Stimulated activated CD8-positive, alpha-beta memory T cell treated with anti-CD3 and anti-CD28 coated beads, Interleukin-2, amount 100 ng/mL, for 1 hour (primary cell): ENCODE measurements around the gene THADA.
"Not testable (repeated sequence)": the region's sequence is repeated elsewhere in the genome, so short reads cannot be mapped to it uniquely, and the experiment has no call there.

Experiments used
- DNase-seq, 2 donors: peaks; one replicate each; pipeline ENCODE4 v3.0.0-alpha.2; 2020; ENCODE audit warnings: low read depth in 2 of 2

Gene THADA

GRCh38 chr2:43414586-43415135, 181.2 kb downstream of the THADA start:
- DNase-seq = no peak

DNA sequence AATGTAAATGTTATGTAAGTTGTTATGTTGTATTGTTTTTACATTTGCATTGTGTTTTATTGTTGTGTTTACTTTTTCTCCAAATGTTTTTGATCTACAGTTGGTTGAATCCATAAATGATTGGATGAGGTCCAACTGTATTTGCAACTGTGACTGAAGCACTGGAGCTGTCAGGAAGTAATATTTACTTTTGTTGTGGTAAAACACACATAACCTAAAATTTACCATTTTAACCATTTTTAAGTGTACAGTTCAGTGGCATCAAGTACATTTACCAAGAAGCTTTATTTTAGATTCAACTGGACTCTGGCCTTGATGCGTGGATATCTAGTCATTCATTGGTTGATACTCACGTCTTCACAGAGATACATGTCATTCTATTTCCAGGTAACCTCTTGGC, 181.8 kb downstream of the THADA start:
- no peak for DNase-seq

- DNase-seq = no peak
These were observed 183.6 kb downstream of the THADA start for GRCh38 chr2:43412114-43412753.

DNA sequence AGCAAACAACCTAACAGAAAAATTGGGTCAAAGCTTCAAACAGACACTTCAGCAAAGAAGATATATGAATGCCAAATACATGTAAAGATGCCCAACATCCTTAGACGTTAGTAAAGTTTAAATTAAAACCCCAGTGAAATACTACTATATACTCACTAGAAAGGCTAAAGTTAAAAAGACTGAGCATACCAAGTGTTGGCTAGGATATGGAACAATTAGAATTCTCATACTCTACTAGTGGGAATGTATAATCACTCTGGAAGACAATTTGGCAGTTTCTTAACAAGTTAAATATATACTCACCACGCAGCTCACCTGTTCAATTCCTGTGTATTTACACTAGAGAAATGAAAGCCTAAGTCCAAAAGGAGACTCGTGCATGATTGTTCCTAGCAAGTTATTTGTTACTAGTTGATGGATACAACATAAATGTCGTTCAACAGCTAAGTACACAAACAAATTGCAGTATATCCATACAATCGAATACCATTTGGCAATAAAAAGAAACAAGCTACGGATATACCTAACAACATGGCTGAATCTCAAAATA, 185.7 kb downstream of the THADA start:
- DNase-seq = no peak

DNA sequence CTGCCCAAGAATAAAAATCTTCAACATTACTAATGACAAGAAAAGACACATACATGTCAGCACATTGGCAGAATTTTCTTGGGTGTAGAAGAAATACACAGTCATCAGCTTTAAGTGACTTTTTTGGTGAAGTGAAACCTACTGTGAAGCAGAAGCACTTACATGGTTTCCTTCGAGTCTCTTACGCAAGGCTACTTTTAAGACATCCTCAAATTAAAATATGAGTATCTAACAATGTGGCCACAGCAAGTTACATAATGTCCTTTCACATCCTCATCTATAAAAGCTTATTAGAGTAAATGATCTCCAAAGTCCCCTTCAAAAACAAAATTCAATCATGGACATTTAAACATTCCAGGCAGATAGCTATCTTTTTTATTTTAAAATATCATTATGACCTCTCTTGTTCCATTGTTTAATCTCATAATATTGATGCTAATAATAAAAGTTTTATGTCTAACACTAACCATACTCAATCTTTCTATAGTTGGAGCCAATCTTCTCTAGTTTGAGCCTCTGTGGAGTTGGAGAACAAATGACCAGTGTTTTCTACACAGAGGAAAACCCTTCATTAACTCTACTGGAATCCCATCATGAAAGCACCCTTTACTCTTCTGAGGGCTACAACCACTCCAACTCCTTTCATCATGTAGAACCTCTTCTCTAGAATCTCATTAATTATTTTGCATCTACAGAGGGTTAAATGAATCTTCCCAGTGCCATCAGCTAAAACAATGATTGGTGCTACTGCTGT, 187.3 kb downstream of the THADA start:
- no peak for DNase-seq

DNA sequence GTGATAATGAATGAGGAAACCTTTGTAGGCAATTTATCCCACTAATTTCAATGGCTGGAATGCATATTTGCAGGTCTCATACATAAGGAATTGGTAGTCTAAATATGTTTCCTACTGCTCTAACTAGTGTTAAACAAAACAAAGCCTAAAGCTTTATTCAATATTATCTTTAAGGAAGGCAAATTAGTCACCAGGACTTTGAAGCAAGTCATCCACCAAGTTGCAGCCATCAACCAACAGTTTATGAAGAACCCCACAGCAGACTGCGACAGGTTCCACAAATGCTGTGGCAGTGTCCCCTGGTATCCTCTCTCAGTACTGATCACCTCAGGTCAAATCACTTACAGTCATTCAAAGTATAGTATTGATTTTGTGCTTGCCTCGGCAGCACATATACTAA, 187.9 kb downstream of the THADA start:
- DNase-seq = no peak

DNA sequence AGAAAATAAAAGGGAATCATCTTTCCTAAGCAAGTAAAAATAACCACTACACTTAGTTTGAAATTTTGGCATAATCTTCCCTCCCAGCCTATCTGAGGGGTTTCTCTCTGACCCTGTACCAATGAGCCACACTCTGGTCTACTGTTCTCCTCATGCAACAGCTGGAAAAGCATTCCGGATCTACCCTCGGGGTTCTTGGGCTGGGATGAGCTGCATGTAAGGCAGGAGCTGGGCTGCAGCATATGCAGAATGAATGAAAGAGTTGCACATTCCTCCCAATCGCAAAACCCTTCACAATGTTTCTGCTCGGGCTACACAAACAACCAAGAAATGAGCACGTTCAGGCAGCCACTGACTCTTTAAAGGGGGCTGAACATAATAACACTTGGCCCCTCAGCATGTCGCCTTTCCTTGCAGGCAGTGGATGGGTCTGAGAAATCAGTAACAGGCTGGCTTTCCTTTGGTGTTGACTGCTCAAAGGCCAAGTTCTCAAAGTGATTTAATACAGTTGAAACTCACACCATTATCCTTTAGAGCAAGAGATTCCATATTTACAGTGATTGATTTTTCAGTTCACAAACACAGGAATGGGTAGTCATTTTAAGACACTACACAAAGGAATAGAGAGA, 189.1 kb downstream of the THADA start:
- no peak for DNase-seq

- no peak for DNase-seq
These were observed 190.0 kb downstream of the THADA start for GRCh38 chr2:43405829-43406228.

GRCh38 chr2:43402452-43402937, 193.3 kb downstream of the THADA start:
- DNase-seq = no peak

GRCh38 chr2:43402002-43402401, 193.8 kb downstream of the THADA start:
- DNase-seq = no peak

- DNase-seq = no peak
These were observed 195.3 kb downstream of the THADA start for GRCh38 chr2:43400508-43400907.

GRCh38 chr2:43399515-43400264, 196.1 kb downstream of the THADA start:
- DNase-seq = no peak

GRCh38 chr2:43399098-43399497, 196.7 kb downstream of the THADA start:
- no peak for DNase-seq

DNA sequence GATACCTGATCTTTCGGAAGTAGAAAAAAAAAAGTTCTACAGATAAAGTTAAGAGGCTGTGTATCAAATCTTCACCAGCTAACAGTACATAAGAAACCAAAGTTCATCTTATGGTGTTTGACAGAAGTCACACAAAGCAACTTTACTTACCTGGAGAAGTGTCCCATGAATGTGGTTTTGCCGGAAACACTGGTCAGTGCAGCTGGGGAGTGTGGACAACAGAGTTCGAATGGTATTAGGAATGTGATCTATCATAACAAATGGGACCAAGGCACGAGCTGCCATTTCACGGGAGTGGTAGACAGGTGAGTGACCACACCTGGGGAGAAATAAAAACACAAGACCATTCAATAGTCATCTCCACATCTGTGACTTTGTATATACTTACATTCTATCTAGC, 198.0 kb downstream of the THADA start:
- DNase-seq = no peak

- DNase-seq = no peak
These were observed 198.4 kb downstream of the THADA start for GRCh38 chr2:43397411-43397810.

DNA sequence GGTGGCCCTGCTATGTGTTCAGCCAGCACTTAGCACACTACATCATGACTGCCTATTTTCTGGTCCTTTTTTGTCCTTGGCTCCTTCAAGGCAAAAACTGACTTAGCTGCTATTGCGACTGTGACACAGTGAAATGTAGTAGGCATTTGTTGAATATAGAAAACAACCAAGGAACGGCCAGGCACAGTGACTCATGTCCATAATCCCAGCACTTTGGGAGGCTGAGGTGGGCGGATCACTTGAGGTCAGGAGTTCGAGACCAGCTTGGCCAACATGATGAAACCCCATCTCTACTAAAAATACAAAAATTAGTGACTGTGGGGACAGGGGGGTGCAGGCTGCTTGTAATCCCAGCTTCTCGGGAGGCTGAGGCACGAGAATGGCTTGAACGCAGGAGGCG, 199.5 kb downstream of the THADA start:
- not testable (repeated sequence) for DNase-seq

DNA sequence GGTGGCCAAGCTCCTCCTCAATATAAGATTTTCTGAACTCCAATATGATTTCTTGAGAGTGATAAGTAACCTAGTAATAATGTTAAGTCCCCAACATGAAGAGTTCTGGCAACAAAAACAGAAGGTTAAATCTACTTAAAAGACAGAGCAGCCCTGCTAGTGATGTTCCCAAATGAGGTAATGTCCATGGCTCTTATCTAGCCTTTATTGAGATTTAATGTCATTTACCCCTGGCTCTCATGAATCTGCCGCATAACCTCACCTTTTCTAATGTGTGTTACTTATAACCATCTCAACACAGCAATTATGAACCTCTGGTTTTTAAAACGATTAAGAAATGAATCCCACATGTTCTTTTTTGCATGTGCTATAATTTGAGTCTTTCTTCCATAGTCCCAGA, 201.9 kb downstream of the THADA start:
- no peak for DNase-seq

GRCh38 chr2:43391878-43392215, 204.0 kb downstream of the THADA start:
- no peak for DNase-seq

GRCh38 chr2:43391201-43391877, 204.5 kb downstream of the THADA start:
- DNase-seq = no peak

DNA sequence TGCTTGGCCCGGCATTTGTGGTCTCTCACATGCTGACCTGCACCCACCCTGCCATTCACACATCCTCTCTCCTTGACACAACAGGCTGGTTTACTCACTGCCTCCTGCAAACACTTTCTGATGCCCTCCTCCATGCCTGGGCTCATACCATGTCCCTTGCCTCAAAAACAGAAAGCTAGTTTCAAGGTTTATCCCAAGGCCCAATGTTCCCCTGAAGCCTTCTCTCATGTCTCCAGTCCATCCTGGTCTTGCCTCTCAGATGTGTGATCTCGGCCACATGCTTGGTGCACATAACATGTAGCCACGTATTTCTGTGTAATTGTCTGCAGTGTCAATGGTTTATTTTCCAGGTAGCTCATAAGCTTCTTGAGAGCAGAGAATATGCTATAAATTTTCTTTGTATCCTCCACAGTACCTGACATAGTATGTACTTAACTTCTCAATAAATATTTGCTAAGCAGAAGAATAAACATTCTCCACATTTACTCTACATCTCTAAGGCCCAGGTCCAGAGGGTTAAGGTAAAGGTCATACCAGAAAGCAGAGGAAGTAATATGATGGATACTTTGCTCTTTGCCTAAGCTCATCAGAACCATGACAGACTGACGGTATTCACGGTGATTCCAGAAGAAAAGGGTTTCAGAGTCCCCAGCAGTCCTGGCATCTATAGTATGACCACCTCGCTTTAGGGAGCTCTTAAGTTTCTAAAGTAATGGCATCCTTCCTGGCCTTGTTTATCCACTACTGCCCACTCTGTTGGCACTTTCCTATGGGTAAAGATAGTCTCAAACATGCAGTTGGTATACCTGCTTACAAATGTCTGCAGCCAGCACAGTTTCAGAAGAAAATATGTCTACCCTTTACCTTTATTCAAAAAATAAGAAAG, 206.0 kb downstream of the THADA start:
- no peak for DNase-seq
